Testis (tissue), 2 donors: Measurements from ENCODE around the gene TENT5A.

Source experiments
- POLR2A ChIP-seq: fragments of 450-650 bp; IDR thresholded peaks from one replicate; pipeline ENCODE4 v1.6.1; 2017; ENCODE audit warnings: antibody characterized with exemption, mild to moderate bottlenecking, moderate library complexity
- TF ChIP-seq, protein P1 (sequence below), 3 experiments: fragments of 450-650 bp in 2 of 3; fragments of 200-600 bp in 1 of 3; sonication (generic) in 1 of 3; IDR thresholded peaks; one replicate each; pipeline ENCODE4 v1.5.1; 2016 to 2019; ENCODE audit warnings: antibody characterized with exemption in 3 of 3, mild to moderate bottlenecking in 2 of 3, moderate library complexity in 1 of 3

GRCh38 chr6:81718126-81718525 is 34.4 kb downstream of the TENT5A start:
- TF ChIP-seq, protein P1, sequence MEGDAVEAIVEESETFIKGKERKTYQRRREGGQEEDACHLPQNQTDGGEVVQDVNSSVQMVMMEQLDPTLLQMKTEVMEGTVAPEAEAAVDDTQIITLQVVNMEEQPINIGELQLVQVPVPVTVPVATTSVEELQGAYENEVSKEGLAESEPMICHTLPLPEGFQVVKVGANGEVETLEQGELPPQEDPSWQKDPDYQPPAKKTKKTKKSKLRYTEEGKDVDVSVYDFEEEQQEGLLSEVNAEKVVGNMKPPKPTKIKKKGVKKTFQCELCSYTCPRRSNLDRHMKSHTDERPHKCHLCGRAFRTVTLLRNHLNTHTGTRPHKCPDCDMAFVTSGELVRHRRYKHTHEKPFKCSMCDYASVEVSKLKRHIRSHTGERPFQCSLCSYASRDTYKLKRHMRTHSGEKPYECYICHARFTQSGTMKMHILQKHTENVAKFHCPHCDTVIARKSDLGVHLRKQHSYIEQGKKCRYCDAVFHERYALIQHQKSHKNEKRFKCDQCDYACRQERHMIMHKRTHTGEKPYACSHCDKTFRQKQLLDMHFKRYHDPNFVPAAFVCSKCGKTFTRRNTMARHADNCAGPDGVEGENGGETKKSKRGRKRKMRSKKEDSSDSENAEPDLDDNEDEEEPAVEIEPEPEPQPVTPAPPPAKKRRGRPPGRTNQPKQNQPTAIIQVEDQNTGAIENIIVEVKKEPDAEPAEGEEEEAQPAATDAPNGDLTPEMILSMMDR (IDR thresholded peaks at IDR 0.05) = no peak
- no peak for TF ChIP-seq POLR2A
